Bronchial epithelial cell (primary cell): ENCODE measurements around the gene HLA-DPA1. TPM values are rescaled to one million over a fixed set of nuclear protein-coding genes. Genes with fewer than 3 reads are reported as not detected.
A peak's percentile ranks its signal among the peaks of the same experiment; 100 is the strongest.

ENCODE experiments used
- DNase-seq: peaks from one replicate; pipeline ENCODE4 v3.0.0-alpha.2; 2010; ENCODE audit warnings: low read depth
- FAIRE-seq: peaks from 2 replicates; lab custom pipeline; 2011; peaks lifted over from hg19 to GRCh38; lab: Jason Lieb, UNC
- H3K27me3 ChIP-seq: 2 replicates; pipeline ENCODE4 v1.5.1; 2011; ENCODE audit warnings: low read length; ENCODE audit not compliant: control insufficient read depth, insufficient read depth
- H3K36me3 ChIP-seq: 2 replicates; pipeline ENCODE4 v1.5.1; 2011; ENCODE audit warnings: low read length; ENCODE audit not compliant: control insufficient read depth, insufficient read depth
- H3K4me3 ChIP-seq: 2 replicates; pipeline ENCODE4 v1.5.1; 2011; ENCODE audit warnings: mild to moderate bottlenecking, low read depth, low read length, control low read depth
- CTCF ChIP-seq: IDR thresholded peaks from 2 replicates; pipeline ENCODE4 v1.5.1; 2011; ENCODE audit warnings: mild to moderate bottlenecking, moderate library complexity, low read length, control low read depth, inconsistent platforms; ENCODE audit not compliant: insufficient read depth, severe bottlenecking
- total RNA-seq: library from RNA; depleted of rRNA; stranded (reverse); fragments of >200 nt; gene quantifications from 2 replicates; pipeline ENCODE4 v1.2.1, GENCODE V29; 2014

HLA-DPA1 gene
- total RNA-seq, 1 donor from 2014 or later, result 1.1 TPM

- no peak for TF ChIP-seq CTCF
- Histone ChIP-seq H3K27me3 (peaks cover 10% of the 10 kb centered on the region), H3K4me3 (no peak overlapping the region), H3K36me3 (no peaks in the 10 kb centered on the region)
- peak; percentile 6 for DNase-seq
- no peak for FAIRE-seq
Measured at GRCh38 chr6:33029328-33030184, 43.9 kb downstream of the HLA-DPA1 start.

GRCh38 chr6:33028220-33028849, 45.1 kb downstream of the HLA-DPA1 start:
- TF ChIP-seq CTCF, result no peak
- H3K4me3 ChIP-seq, result no peak overlapping the region
- no peak for FAIRE-seq
- no peak for DNase-seq
- no peaks in the 10 kb centered on the region for H3K36me3 ChIP-seq
- peaks cover 10% of the 10 kb centered on the region for H3K27me3 ChIP-seq

- FAIRE-seq, result no peak
- Histone ChIP-seq H3K27me3 (peaks cover 2% of the 10 kb centered on the region), H3K36me3 (no peaks in the 10 kb centered on the region), H3K4me3 (no peak overlapping the region)
- no peak for TF ChIP-seq CTCF
- DNase-seq, result no peak
Measured at GRCh38 chr6:33024521-33024920, 48.9 kb downstream of the HLA-DPA1 start.

GRCh38 chr6:33023536-33023935, 49.9 kb downstream of the HLA-DPA1 start:
- FAIRE-seq (no peak), DNase-seq (no peak)
- no peak for TF ChIP-seq CTCF
- Histone ChIP-seq H3K36me3 (no peaks in the 10 kb centered on the region), H3K27me3 (peaks cover 1% of the 10 kb centered on the region), H3K4me3 (no peak overlapping the region)

- TF ChIP-seq CTCF, result no peak
- Histone ChIP-seq H3K36me3 (no peaks in the 10 kb centered on the region), H3K4me3 (no peak overlapping the region), H3K27me3 (no peaks in the 10 kb centered on the region)
- no peak for DNase-seq
- no peak for FAIRE-seq
Measured at GRCh38 chr6:33021917-33022316, 51.5 kb downstream of the HLA-DPA1 start.
